ENCODE results near the gene PPP2R3B. TPM values are rescaled to one million over a fixed set of nuclear protein-coding genes. Genes with fewer than 3 reads are reported as not detected.

Gene PPP2R3B
- total RNA-seq, 1 experiment from 2014 or later, result 19.1 TPM

GRCh38 chrX:334971-335757, 51.5 kb downstream of the PPP2R3B start:
- BruUV-seq (replicated peaks), result no TSS peak
- POLR2A ChIA-PET, result no interaction called here
- RAD21 ChIA-PET (ENCODE audit: low non-redundant PET in 1 of 2, low total read pairs in 2 of 2, uncharacterized antibody in 2 of 2, unreplicated experiment in 2 of 2), result no interaction called here
- no peak for ATAC-seq
- TF ChIP-seq, protein P1, sequence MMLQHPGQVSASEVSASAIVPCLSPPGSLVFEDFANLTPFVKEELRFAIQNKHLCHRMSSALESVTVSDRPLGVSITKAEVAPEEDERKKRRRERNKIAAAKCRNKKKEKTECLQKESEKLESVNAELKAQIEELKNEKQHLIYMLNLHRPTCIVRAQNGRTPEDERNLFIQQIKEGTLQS (IDR thresholded peaks at IDR 0.05), result no peak
- H3K4me2 ChIP-seq (ENCODE audit: low read length), result no peak overlapping the region
- no peaks in the 10 kb centered on the region for H3K9me3 ChIP-seq (ENCODE audit: control insufficient read depth in 1 of 2, insufficient read depth in 1 of 2, low read depth in 1 of 2, low read length in 2 of 2)
- no peaks in the 10 kb centered on the region for H4K20me1 ChIP-seq (ENCODE audit: insufficient read depth)
- no peak overlapping the region for H3K27ac ChIP-seq (ENCODE audit: low read depth, low read length)
- H3K36me3 ChIP-seq (ENCODE audit: control insufficient read depth in 1 of 2, insufficient read depth in 2 of 2, low read length in 2 of 2), result no peaks in the 10 kb centered on the region
- intact Hi-C loops (cut with micrococcal nuclease), result no loop called here
- CTCF ChIA-PET, result no interaction called here
- no peaks in the 10 kb centered on the region for H3K9me2 ChIP-seq (ENCODE audit: insufficient read depth)
- no peak overlapping the region for H2AFZ ChIP-seq (ENCODE audit: low read depth, low read length, poor library complexity, severe bottlenecking)
- peaks cover 5 to 13% of the 10 kb centered on the region in 2 experiments; a peak in 2 of 4 replicates for H3K4me1 ChIP-seq (ENCODE audit: control insufficient read depth in 1 of 2, insufficient read depth in 2 of 2, low read length in 2 of 2)
- no peaks in the 10 kb centered on the region for H3K79me2 ChIP-seq (ENCODE audit: insufficient read depth, low read length)
- H3K27me3 ChIP-seq (ENCODE audit: insufficient read depth, low read length), result no peaks in the 10 kb centered on the region
- no peak overlapping the region for H3K9ac ChIP-seq (ENCODE audit: low read length)
- no peak overlapping the region for H3K4me3 ChIP-seq (replicated peaks in 1 of 2; ENCODE audit: low read depth in 1 of 2, low read length in 2 of 2)
- DNase-seq (ENCODE audit: low read depth, low spot score), result no peak

DNA sequence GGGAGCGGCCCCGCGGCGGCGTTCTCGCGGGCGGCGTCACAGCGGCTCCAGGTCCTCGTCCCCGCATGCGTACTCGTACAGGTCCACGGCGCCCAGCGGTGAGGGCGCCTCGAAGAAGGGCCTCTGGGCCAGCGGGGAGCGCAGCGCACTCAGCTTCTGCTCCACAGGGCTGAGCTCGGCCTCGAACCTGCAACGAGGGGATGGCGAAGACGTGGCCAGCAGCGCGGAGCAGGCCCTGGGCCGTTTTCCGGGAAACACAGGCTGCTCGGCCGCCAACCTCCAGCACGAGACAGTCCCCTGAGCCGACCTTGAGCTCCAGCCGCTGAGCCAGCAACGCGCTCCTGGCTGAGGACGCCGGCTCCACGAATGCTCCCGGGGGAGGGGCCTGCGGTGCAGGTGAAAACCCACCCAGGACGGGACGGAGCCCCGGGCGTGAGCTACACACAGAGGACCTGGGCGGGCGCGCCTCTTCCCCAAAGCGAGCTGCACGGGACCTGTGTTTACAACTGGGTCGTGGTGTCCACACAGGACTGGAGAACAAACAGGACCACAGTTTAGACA, 52.3 kb downstream of the PPP2R3B start:
- peaks cover 5 to 13% of the 10 kb centered on the region in 2 experiments; a peak in 2 of 4 replicates for H3K4me1 ChIP-seq (ENCODE audit: control insufficient read depth in 1 of 2, insufficient read depth in 2 of 2, low read length in 2 of 2)
- H4K20me1 ChIP-seq (ENCODE audit: insufficient read depth), result no peaks in the 10 kb centered on the region
- intact Hi-C loops (cut with micrococcal nuclease), result no loop called here
- H3K9me2 ChIP-seq (ENCODE audit: insufficient read depth), result no peaks in the 10 kb centered on the region
- H3K27ac ChIP-seq (ENCODE audit: low read depth, low read length), result no peak overlapping the region
- no peak overlapping the region for H3K4me2 ChIP-seq (ENCODE audit: low read length)
- no TSS peak for BruUV-seq (replicated peaks)
- H3K36me3 ChIP-seq (ENCODE audit: control insufficient read depth in 1 of 2, insufficient read depth in 2 of 2, low read length in 2 of 2), result no peaks in the 10 kb centered on the region
- no peaks in the 10 kb centered on the region for H3K9me3 ChIP-seq (ENCODE audit: control insufficient read depth in 1 of 2, insufficient read depth in 1 of 2, low read depth in 1 of 2, low read length in 2 of 2)
- ATAC-seq (no peak), DNase-seq (ENCODE audit: low read depth, low spot score) (no peak)
- no peak overlapping the region for H2AFZ ChIP-seq (ENCODE audit: low read depth, low read length, poor library complexity, severe bottlenecking)
- H3K4me3 ChIP-seq (replicated peaks in 1 of 2; ENCODE audit: low read depth in 1 of 2, low read length in 2 of 2), result no peak overlapping the region
- H3K27me3 ChIP-seq (ENCODE audit: insufficient read depth, low read length), result no peaks in the 10 kb centered on the region
- H3K79me2 ChIP-seq (ENCODE audit: insufficient read depth, low read length), result no peaks in the 10 kb centered on the region
- H3K9ac ChIP-seq (ENCODE audit: low read length), result no peak overlapping the region
- RAD21 ChIA-PET (ENCODE audit: low non-redundant PET in 1 of 2, low total read pairs in 2 of 2, uncharacterized antibody in 2 of 2, unreplicated experiment in 2 of 2), result no interaction called here
- POLR2A ChIA-PET, result no interaction called here
- CTCF ChIA-PET, result no interaction called here
- TF ChIP-seq SIN3A (IDR thresholded peaks at IDR 0.05; ENCODE audit: low read depth) (no peak), RAD21 (IDR thresholded peaks at IDR 0.05; ENCODE audit: low read depth) (no peak), CEBPB (IDR thresholded peaks at IDR 0.05; ENCODE audit: low read depth) (no peak), SRF (IDR thresholded peaks at IDR 0.05; ENCODE audit: low read depth) (no peak), MAX (IDR thresholded peaks at IDR 0.05) (no peak), JUND (IDR thresholded peaks at IDR 0.05) (no peak), SP1 (IDR thresholded peaks at IDR 0.05; ENCODE audit: low read depth) (no peak), FOSL1 (IDR thresholded peaks at IDR 0.05; ENCODE audit: low read depth) (no peak), ELF1 (IDR thresholded peaks at IDR 0.05; ENCODE audit: borderline replicate concordance, low read depth) (no peak), REST (IDR thresholded peaks at IDR 0.05; ENCODE audit: low read depth) (no peak), EZH2 (IDR thresholded peaks at IDR 0.05) (no peak), TCF7L2 (IDR thresholded peaks at IDR 0.05; ENCODE audit: borderline replicate concordance, extremely low read depth, insufficient read depth, insufficient read length) (no peak), CBX3 (IDR thresholded peaks at IDR 0.05; ENCODE audit: low read depth) (no peak), POLR2A (IDR thresholded peaks at IDR 0.05; ENCODE audit: borderline replicate concordance, extremely low read depth, insufficient read depth, insufficient read length) (no peak), ZFX (IDR thresholded peaks at IDR 0.05) (no peak), POLR2AphosphoS5 (IDR thresholded peaks at IDR 0.05; ENCODE audit: low read depth, low read length) (no peak)

Data from HCT116 (cell line).